HG03354 (cell line): Measurements from ENCODE around the gene POM121L2.
"Not testable (repeated sequence)": the region's sequence is repeated elsewhere in the genome, so short reads cannot be mapped to it uniquely, and the experiment has no call there.

Experiments
- ATAC-seq: cut with Tn5 transposase; IDR thresholded peaks from one replicate; pipeline ENCODE4 v1.9.1; 2021; ENCODE audit warnings: mild to moderate bottlenecking; ENCODE audit not compliant: unreplicated experiment, poor library complexity, severe bottlenecking

POM121L2 gene

DNA sequence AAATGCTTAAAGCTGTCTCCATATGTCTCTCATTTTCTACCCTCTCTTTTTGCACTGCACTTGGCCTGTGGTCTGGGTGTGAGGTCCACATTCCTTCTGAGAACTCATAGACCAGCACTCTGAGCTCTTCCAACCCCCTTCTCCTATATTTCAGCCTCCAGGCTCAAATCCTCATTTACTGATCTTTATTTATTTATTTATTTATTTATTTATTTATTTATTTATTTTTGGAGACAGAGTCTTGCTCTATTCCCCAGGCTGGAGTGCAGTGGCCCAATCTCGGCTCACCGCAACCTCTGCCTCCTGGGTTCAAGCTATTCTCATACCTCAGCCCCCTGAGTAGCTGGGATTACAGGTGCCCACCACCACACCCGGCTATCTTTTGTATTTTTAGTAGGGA lies 45.1 kb downstream of the POM121L2 start:
- not testable (repeated sequence) for ATAC-seq

DNA sequence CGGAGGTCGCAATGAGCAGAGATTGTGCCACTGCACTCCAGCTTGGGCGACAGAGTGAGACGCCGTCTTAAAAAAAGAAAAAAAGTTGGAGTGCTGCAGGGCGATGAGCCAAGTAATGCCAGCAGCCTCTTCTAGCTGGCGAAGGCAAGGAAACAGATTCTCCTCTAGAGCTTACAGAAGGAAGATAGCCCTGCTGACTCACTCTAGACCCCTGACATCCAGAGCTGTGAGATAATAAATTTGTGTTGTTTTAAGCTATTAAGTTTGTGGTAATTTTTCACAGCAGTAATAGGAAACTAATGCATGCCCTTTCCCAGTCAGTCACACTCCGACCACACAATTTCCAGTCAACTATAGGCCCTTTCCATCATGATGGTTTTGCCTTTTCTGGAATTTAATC lies 48.2 kb downstream of the POM121L2 start:
- no peak for ATAC-seq

DNA sequence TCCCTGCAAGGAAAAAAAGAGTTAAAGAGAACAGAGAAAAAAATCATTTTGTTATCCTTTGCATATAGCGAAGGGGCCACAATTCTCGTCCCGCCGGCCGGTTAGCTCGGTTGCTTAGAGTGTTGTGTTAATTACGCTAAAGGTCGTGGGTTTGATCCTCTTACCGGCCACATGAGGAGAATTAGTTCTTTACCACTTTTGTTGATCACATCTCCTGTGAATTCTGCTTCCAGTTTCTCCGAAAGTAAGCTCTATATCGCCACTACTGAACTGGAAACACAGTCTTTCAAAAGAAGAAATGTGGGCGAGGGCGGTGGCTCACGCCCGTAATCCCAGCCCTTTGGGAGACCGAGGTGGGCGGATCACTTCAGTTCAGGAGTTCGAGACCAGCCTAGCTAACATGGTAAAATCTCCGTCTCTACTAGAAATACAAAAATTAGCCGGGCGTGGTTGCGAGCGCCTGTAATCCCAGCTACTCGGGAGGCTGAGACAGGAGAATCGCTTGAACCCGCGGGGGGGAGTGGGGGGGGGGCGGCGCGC lies 51.2 kb downstream of the POM121L2 start:
- ATAC-seq: no peak

DNA sequence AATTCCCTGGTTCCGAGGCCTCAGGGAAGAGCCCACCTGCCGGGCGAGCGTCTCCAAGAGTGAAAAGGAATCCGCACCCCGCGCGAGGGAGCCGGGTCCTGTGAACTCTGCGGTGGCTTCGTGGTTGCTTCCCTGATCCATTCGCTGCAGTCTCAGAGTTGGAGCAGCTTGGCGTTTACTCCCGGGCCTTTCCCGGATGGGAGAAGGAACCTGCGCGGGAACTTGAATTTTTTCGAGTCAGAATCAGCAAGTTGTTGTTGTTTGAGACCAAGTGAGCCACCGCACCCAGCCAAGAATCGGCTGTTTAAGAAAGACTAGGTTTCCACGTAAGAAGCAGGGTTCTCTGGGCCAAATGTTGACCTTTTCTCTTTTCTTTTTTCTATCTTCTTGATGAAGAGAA lies 51.7 kb downstream of the POM121L2 start:
- ATAC-seq: no peak
